GM21447 (cell line): ENCODE data around the gene ZNF804A.

Source experiments
- ATAC-seq: cut with Tn5 transposase; IDR thresholded peaks from one replicate; pipeline ENCODE4 v1.9.1; 2021; ENCODE audit not compliant: unreplicated experiment

The ZNF804A gene

GRCh38 chr2:184602734-184603133 is 4.4 kb downstream of the ZNF804A start:
- no peak for ATAC-seq

- no peak for ATAC-seq
Measured at GRCh38 chr2:184610891-184611290, 12.6 kb downstream of the ZNF804A start.

GRCh38 chr2:184611361-184612085 is 13.2 kb downstream of the ZNF804A start:
- ATAC-seq: no peak

- ATAC-seq: no peak
Measured at GRCh38 chr2:184620367-184620766, 22.0 kb downstream of the ZNF804A start.

DNA sequence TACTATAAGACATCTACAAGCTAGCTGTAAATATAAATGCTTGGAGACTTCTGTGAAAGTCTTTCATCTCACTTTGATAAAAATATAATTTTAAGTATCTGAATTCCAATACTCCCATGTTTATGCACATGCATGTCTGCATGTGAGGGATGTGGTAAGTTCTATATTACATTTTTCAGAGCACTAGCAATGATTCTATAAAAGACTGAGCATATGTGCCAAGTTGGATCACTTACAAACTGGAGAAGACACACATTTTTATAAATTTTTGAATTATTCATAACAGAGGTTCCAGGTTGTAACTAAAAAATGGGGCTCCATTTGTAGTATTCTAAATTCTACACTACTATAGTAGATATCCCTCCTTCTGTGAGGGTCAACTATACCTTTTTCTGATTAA is 26.0 kb downstream of the ZNF804A start:
- ATAC-seq: no peak

GRCh38 chr2:184628051-184628450 is 29.7 kb downstream of the ZNF804A start:
- ATAC-seq: no peak

DNA sequence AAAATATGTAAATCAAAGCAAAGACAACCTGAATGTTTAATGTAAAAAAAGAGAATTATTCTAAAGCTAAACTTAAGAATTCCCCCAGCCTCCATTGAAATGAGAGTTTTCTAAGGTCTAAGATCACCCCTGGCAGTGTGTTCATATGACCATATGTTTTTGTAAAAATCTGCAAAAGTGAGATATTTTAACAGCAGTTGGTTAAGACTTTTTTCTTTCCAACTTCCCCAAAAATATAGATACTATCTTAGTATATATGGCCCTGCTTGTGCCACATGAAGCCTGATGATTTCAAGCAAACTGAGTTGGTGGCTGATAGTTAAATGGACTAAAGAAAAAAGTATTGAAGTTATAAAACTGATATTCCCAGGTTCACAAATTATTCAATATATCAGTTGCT is 35.4 kb downstream of the ZNF804A start:
- no peak for ATAC-seq

- ATAC-seq: no peak
Measured at GRCh38 chr2:184637781-184638180, 39.5 kb downstream of the ZNF804A start.

GRCh38 chr2:184644685-184645084 is 46.4 kb downstream of the ZNF804A start:
- no peak for ATAC-seq

GRCh38 chr2:184646177-184646576 is 47.8 kb downstream of the ZNF804A start:
- no peak for ATAC-seq

- no peak for ATAC-seq
Measured at GRCh38 chr2:184646593-184646992, 48.3 kb downstream of the ZNF804A start.

DNA sequence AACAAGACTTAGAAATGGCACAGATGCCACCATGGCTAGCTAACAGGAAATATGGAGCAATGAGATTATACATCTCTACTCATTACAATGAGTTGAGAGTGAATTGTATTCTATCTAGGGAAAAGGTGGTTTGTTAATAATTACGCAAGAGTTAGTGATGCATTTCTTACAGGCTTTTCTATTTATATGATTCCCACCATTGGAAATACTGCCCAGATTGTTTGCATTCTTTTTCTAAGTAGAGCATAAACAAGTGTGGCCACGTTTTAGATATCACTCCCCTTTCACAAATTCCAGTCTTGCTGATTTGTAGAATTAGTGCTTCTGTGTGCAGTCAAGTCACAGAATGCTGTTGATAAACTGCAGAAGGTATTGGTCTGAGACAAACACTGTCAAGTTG is 56.6 kb downstream of the ZNF804A start:
- no peak for ATAC-seq

- no peak for ATAC-seq
Measured at GRCh38 chr2:184677171-184677570, 78.8 kb downstream of the ZNF804A start.

DNA sequence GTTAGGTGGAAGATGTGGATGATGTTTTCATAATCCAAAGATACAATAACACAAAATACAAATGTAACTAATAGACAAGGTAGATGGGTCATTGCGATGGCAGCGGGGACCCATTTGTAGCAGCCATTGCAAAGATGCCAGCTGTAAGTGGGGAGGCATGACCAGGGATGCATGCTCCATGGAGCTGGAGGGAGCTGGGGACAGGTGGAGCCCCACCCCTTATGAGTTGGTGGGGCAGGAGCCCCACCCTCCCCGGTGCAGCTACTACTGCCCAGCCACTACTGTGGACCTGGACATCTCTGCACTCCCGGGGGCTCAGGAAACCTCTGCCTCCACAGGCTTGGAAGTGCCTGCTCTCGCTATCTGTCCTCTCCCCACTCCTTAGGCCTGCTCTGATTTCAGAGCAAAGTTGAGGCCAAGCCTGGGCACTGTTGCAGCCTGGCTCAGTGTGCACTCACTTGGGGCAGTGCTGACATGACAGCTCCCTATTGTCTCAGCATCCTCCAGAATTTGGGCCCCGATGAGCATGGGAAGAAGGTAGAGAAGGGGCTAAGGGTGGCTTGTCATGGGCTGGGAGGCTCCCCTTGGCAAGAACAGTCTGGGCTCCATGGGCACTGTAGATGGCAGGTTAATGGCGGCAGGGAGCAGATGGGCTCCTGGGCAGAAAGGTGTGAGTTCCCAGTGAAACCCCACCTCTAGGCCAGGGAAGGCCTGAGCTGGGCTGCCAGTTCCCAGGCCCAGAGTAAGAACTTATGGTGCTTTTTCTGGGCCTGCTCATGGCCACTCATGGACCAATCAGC is 81.1 kb downstream of the ZNF804A start:
- no peak for ATAC-seq

DNA sequence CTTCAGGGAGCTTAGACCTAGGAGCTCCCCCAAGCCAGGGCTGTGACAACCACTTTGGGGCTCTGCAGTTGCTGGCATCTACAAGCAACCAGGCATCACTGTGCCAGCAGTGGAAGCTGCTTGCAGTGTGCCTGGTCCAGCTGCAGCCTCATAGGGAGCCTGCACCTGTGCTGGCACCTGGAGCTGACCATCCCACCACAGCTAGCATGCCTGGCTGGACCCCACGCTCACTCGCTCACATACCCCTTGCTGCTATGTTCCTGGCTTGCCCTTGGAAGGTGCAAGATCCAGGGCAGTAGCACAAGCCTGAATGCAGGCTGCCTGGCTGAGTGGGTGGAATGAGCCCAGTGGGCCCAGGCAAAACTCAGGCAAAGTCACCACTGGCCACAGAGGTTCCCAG is 82.5 kb downstream of the ZNF804A start:
- ATAC-seq: no peak

GRCh38 chr2:184681642-184682321 is 83.5 kb downstream of the ZNF804A start:
- no peak for ATAC-seq

- ATAC-seq: no peak
Measured at GRCh38 chr2:184683911-184684310, 85.6 kb downstream of the ZNF804A start.

GRCh38 chr2:184685999-184686841 is 87.9 kb downstream of the ZNF804A start:
- no peak for ATAC-seq

DNA sequence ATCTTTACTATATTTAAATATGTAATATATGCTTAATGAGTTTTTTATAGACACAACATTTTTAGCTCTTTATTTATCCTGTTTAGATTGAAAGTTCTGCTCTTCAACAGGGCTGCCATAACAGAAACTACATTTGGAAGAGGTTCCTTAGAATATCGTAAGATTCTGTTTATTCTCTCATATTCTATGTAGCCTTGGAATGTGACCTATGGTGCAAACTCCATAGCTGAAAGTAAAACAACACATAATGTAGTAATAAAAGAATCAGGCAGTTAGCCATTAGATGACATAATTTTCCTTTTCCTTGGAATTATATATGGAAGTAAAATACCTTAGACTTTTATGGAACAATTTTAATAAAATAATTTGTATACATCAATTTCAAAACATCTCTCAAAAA is 91.3 kb downstream of the ZNF804A start:
- ATAC-seq: no peak

- ATAC-seq: no peak
Measured at GRCh38 chr2:184692141-184692734, 93.9 kb downstream of the ZNF804A start.

- no peak for ATAC-seq
Measured at GRCh38 chr2:184696644-184697043, 98.3 kb downstream of the ZNF804A start.
